Esophagus muscularis mucosa (tissue), 4 donors: ENCODE measurements around the gene GDPGP1. TPM values are rescaled to one million over a fixed set of nuclear protein-coding genes. Genes with fewer than 3 reads are reported as not detected.

Source experiments
- DNase-seq: peaks from one replicate; pipeline ENCODE4 v3.0.0-alpha.2; 2017; ENCODE audit errors: extremely low spot score
- H3K27ac ChIP-seq, 4 donors: fragments of 200-600 bp; sonication (generic); replicated peaks in 1 of 4; 1 replicate in 3 of 4; 2 replicates in 1 of 4; pipeline ENCODE4 v1.5.1; 2016 to 2019; ENCODE audit warnings: mild to moderate bottlenecking in 1 of 4
- H3K27me3 ChIP-seq, 4 donors: fragments of 200-600 bp; sonication (generic); one replicate each; pipeline versions ENCODE4 v1.5.1 to v1.6.0; 2016 to 2019
- H3K36me3 ChIP-seq, 4 donors: fragments of 200-600 bp; sonication (generic); one replicate each; pipeline ENCODE4 v1.5.1; 2016 to 2019
- H3K4me1 ChIP-seq, 4 donors: fragments of 200-600 bp; sonication (generic); one replicate each; pipeline ENCODE4 v1.5.1; 2016 to 2019
- H3K4me3 ChIP-seq, 4 donors: fragments of 200-600 bp; sonication (generic); 1 replicate in 2 of 4; 2 replicates in 2 of 4; pipeline ENCODE4 v1.5.1; 2016 to 2019; ENCODE audit warnings: mild to moderate bottlenecking in 4 of 4, moderate library complexity in 1 of 4
- H3K9me3 ChIP-seq, 4 donors: fragments of 200-600 bp; sonication (generic); 1 replicate in 3 of 4; 2 replicates in 1 of 4; pipeline ENCODE4 v1.5.1; 2016 to 2019
- EP300 ChIP-seq: sonication (generic); formaldehyde crosslinking; IDR thresholded peaks from one replicate; pipeline ENCODE4 v1.6.1; 2017; ENCODE audit warnings: antibody characterized with exemption
- POLR2A ChIP-seq: fragments of 450-650 bp; IDR thresholded peaks from one replicate; pipeline ENCODE4 v1.6.1; 2017; ENCODE audit warnings: antibody characterized with exemption, moderate library complexity, mild to moderate bottlenecking, low read depth
- POLR2AphosphoS5 ChIP-seq, 2 donors: sonication (generic); formaldehyde crosslinking; IDR thresholded peaks; one replicate each; pipeline ENCODE4 v1.6.1; 2017; ENCODE audit warnings: antibody characterized with exemption in 2 of 2
- whole genome bisulfite sequencing: methylation state at CpG from one replicate; pipeline ENCODE4 v1.1.5; 2018; 5-methylcytosine and 5-hydroxymethylcytosine counted together
- intact Hi-C: fragments of 100-400 bp; cut with DNase I; formaldehyde crosslinking; loops from one replicate; pipeline ENCODE4 v1.15.1; 2023
- total RNA-seq, 4 donors: library from RNA; depleted of rRNA; stranded (reverse); fragments of >200 nt; gene quantifications; one replicate each; pipeline versions ENCODE4 v1.1.0 to v1.2.1, GENCODE V29; 2016
- TF ChIP-seq, protein P1 (sequence below), 3 experiments: fragments of 200-600 bp in 2 of 3; fragments of 450-650 bp in 1 of 3; sonication (generic) in 2 of 3; IDR thresholded peaks; one replicate each; pipeline ENCODE4 v1.5.1; 2017 to 2019; ENCODE audit warnings: antibody characterized with exemption in 3 of 3, mild to moderate bottlenecking in 2 of 3, moderate library complexity in 1 of 3

The GDPGP1 gene
- total RNA-seq, 4 donors from 2014 or later, result 3.8 to 7.4 (median 5.3) TPM

DNA sequence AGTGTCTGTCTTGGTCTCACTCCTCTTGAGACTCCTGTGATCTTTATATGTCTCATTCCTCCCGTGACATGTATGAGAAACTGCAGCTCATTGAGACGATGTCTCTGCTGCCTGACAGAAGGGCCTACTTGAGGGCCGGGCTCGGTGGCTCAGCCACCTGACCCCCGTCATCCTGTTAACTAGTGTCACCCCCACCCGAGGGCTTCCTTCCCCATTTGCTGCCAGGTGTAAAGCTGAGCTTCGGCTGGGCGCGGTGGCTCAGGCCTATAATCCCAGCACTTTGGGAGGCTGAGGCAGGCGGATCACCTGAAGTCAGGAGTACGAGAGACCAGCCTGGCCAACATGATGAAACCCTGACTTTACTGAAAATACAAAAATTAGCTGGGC is 20.2 kb upstream of the GDPGP1 start:
- peak overlapping the region in 1 of 4 donors; percentile 33 for H3K27ac ChIP-seq
- no peaks in the 10 kb centered on the region for H3K27me3 ChIP-seq
- peaks cover 37 to 52% (median 45%) of the 10 kb centered on the region in 4 donors for H3K4me1 ChIP-seq
- peaks cover 7 to 37% (median 21%) of the 10 kb centered on the region in 4 donors for H3K36me3 ChIP-seq
- WGBS, result 89% methylated on average over 7 of the region's 11 CpGs
- intact Hi-C loops, result no loop called here
- no peak for DNase-seq
- no peaks in the 10 kb centered on the region for H3K9me3 ChIP-seq
- TF ChIP-seq EP300 (no peak), POLR2A (no peak), POLR2AphosphoS5 (IDR thresholded peaks at IDR 0.05) (no peak)
- TF ChIP-seq, protein P1, sequence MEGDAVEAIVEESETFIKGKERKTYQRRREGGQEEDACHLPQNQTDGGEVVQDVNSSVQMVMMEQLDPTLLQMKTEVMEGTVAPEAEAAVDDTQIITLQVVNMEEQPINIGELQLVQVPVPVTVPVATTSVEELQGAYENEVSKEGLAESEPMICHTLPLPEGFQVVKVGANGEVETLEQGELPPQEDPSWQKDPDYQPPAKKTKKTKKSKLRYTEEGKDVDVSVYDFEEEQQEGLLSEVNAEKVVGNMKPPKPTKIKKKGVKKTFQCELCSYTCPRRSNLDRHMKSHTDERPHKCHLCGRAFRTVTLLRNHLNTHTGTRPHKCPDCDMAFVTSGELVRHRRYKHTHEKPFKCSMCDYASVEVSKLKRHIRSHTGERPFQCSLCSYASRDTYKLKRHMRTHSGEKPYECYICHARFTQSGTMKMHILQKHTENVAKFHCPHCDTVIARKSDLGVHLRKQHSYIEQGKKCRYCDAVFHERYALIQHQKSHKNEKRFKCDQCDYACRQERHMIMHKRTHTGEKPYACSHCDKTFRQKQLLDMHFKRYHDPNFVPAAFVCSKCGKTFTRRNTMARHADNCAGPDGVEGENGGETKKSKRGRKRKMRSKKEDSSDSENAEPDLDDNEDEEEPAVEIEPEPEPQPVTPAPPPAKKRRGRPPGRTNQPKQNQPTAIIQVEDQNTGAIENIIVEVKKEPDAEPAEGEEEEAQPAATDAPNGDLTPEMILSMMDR (IDR thresholded peaks at IDR 0.05), result no peak
- no peak overlapping the region for H3K4me3 ChIP-seq

DNA sequence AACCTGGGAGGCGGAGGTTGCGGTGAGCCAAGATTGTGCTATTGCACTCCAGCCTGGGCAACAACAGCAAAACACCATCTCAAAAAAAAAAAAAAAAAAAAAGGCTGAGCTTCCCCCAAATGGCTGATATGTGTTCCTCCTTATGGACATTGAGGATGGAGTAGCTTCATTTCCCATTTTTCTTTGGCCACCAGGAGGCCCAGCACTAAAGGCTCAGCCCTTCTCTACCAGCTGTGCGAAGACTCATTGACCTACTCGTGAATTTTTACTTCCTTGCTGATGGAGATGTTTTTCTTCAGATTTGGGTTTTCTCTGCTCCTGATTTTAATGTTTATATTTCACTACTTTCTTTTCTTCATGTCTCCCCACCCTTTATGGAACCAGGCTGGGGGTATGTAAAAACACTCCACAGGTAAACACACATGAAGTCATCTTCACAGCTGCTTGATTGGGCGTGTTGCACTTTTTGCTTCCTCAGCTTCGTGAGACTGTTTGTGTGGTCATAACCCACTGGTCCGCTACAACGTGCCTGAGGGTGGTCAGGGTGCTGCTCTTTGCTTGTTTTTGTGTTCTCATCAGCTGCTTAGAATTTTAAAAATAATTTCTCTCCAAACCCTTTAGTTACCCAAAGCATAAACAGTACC is 19.3 kb upstream of the GDPGP1 start:
- WGBS, result 77% methylated on average over 8 of the region's 8 CpGs

DNA sequence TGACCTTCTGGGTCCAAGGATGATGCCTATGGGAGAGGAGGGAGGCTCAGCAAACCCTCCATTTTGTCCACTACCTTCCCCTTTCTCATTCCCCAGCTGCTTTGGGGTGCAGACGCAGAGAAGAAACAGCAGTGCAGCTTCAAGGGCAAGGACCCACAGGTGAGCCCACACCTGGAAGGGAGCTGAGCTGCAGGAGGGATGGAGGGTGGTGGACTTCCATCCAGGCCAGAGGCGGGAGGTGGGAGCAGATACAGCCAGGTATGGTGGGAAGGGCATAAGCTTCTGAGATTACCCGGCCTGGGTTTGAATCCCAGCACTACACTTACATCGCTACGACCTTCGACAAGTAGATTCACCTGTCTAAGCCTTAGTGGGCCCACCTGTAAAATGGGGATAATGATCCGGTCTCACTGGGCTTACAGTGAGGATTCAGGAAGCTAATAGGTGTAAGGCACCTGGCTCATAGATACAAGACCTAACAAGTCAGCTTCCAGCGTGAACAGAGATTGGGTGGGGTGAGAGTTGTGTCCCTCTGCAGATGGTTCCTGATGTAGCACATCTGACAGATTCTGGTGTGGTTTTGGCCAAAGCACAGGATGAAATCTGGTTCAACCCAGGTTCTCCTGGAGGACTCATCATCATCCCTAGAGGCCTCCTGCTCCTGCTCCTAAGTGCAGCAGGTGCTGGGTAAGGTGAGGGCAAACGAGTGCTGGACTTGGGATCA is 16.2 kb upstream of the GDPGP1 start:
- Histone ChIP-seq H3K27me3 (no peaks in the 10 kb centered on the region), H3K4me3 (no peak overlapping the region), H3K4me1 (peaks cover 20 to 42% (median 37%) of the 10 kb centered on the region in 4 donors), H3K36me3 (peaks cover 7 to 40% (median 30%) of the 10 kb centered on the region in 4 donors), H3K9me3 (no peaks in the 10 kb centered on the region), H3K27ac (peak overlapping the region in 1 of 4 donors; percentile 3)
- intact Hi-C loops, result no loop called here
- TF ChIP-seq EP300, result no peak
- no peak for TF ChIP-seq POLR2A
- no peak for TF ChIP-seq POLR2AphosphoS5 (IDR thresholded peaks at IDR 0.05)
- no peak for DNase-seq
- WGBS, result 86% methylated on average over 9 of the region's 9 CpGs

More for the DNA sequence above, 19.3 kb upstream of the GDPGP1 start:
- H3K36me3 ChIP-seq, result peaks cover 7 to 29% (median 19%) of the 10 kb centered on the region in 4 donors
- H3K9me3 ChIP-seq, result no peaks in the 10 kb centered on the region
- TF ChIP-seq, protein P1 (IDR thresholded peaks at IDR 0.05), result peak in 2 of 3 experiments; percentile 6 to 35
- TF ChIP-seq POLR2A, result no peak
- no peak for TF ChIP-seq EP300
- TF ChIP-seq POLR2AphosphoS5 (IDR thresholded peaks at IDR 0.05), result no peak
- peak overlapping the region in 1 of 4 donors; percentile 6 for H3K27ac ChIP-seq
- H3K4me3 ChIP-seq, result no peak overlapping the region
- intact Hi-C loops, result no loop called here
- no peaks in the 10 kb centered on the region for H3K27me3 ChIP-seq
- no peak for DNase-seq
- H3K4me1 ChIP-seq, result peaks cover 40 to 55% (median 50%) of the 10 kb centered on the region in 4 donors

DNA sequence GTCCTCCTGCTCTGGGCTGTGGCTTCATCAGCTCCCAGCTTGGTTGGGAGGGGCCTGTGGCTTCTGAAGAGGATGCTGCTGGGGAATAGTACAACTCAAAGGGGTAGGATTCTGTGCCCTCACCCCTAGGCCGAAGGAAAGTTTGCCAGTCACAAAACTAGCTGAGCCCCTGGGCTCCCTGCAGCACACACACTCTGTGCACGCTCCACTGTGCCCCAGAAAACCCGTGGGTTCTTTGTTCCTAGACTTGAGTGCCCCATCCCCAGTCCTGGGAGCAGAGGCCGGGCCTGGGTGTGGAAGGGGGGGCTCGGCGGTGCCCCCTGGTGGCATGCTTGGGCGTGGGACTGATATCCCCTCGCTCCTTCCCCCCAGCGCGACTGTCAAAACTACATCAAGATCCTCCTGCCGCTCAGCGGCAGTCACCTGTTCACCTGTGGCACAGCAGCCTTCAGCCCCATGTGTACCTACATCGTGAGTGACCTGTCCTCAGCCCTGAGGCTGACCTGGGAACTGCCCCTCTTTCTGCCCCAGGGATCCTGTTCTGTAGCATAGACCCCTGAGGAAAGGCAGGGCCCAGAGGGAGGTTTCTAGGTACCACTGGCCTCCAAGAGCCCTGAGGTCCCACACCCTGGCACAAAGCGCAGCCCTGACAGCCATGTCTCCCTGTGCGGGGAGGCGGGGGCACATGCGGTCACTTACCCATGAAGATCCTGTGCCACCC is 14.4 kb upstream of the GDPGP1 start:
- H3K9me3 ChIP-seq, result no peaks in the 10 kb centered on the region
- peak overlapping the region; percentile 34 to 64 (median 44) for H3K27ac ChIP-seq
- peaks cover 12 to 32% (median 29%) of the 10 kb centered on the region in 4 donors for H3K4me1 ChIP-seq
- H3K36me3 ChIP-seq, result peaks cover 21 to 58% (median 48%) of the 10 kb centered on the region in 4 donors
- DNase-seq, result no peak
- TF ChIP-seq EP300, result no peak
- TF ChIP-seq, protein P1 (IDR thresholded peaks at IDR 0.05), result peak; percentile 60 to 79 (median 75)
- H3K27me3 ChIP-seq, result no peaks in the 10 kb centered on the region
- WGBS, result 97% methylated on average over 4 of the region's 17 CpGs
- no peak overlapping the region for H3K4me3 ChIP-seq
- intact Hi-C loops, result no loop called here
